DND-41 (cell line): ENCODE data around the gene CCDC171.
"Not testable (repeated sequence)": the region's sequence is repeated elsewhere in the genome, so short reads cannot be mapped to it uniquely, and the experiment has no call there.

Experiments
- ATAC-seq: fragments of 200-7000 bp; cut with Tn5 transposase; 3 replicates; pipeline ENCODE4 v1.9.1; 2021; ENCODE audit warnings: low read depth; ENCODE audit not compliant: insufficient read depth
- DNase-seq: peaks from one replicate; pipeline ENCODE4 v3.0.0-alpha.2; 2020
- H2AFZ ChIP-seq: 2 replicates; pipeline ENCODE4 v1.6.0; 2012; ENCODE audit warnings: low read depth, low read length
- H3K27ac ChIP-seq: 2 replicates; pipeline ENCODE4 v1.5.1; 2012; ENCODE audit warnings: low read length, inconsistent platforms
- H3K27me3 ChIP-seq: fragments of 200-600 bp; sonication (generic); 2 replicates; pipeline ENCODE4 v1.6.0; 2012; ENCODE audit warnings: low read length, mild to moderate bottlenecking, inconsistent platforms; ENCODE audit not compliant: insufficient read depth, poor library complexity
- H3K36me3 ChIP-seq: 2 replicates; pipeline ENCODE4 v1.5.1; 2012; ENCODE audit warnings: low read length, inconsistent platforms; ENCODE audit not compliant: insufficient read depth
- H3K4me1 ChIP-seq: 2 replicates; pipeline ENCODE4 v1.5.1; 2012; ENCODE audit warnings: mild to moderate bottlenecking, low read length; ENCODE audit not compliant: insufficient read depth
- H3K4me2 ChIP-seq: 2 replicates; pipeline ENCODE4 v1.6.0; 2012; ENCODE audit warnings: mild to moderate bottlenecking, moderate library complexity, low read length, inconsistent platforms; ENCODE audit not compliant: insufficient read depth
- H3K4me3 ChIP-seq, 2 experiments: fragments of 200-600 bp in 1 of 2; shearing (Covaris generic) in 1 of 2; 2 replicates each; pipeline ENCODE4 v1.5.1; 2012 to 2016; ENCODE audit warnings: inconsistent platforms in 2 of 2, low read length in 2 of 2, mild to moderate bottlenecking in 2 of 2, low read depth in 1 of 2, moderate library complexity in 1 of 2
- H3K79me2 ChIP-seq: 2 replicates; pipeline ENCODE4 v1.6.0; 2012; ENCODE audit warnings: low read length, inconsistent platforms; ENCODE audit not compliant: insufficient read depth
- H3K9ac ChIP-seq: 2 replicates; pipeline ENCODE4 v1.6.0; 2012; ENCODE audit warnings: low read depth, mild to moderate bottlenecking, inconsistent platforms, low read length, moderate library complexity
- H3K9me3 ChIP-seq: 2 replicates; pipeline ENCODE4 v1.5.1; 2012; ENCODE audit warnings: low read length, moderate library complexity, mild to moderate bottlenecking, inconsistent platforms; ENCODE audit not compliant: insufficient read depth, severe bottlenecking
- H4K20me1 ChIP-seq: 2 replicates; pipeline ENCODE4 v1.6.0; 2012; ENCODE audit warnings: low read length; ENCODE audit not compliant: insufficient read depth
- CTCF ChIP-seq: IDR thresholded peaks from 2 replicates; pipeline ENCODE4 v1.5.1; 2012; ENCODE audit warnings: borderline replicate concordance, low read length, moderate library complexity, mild to moderate bottlenecking; ENCODE audit not compliant: poor library complexity, severe bottlenecking; ENCODE audit errors: extremely low read depth
- EZH2 ChIP-seq: IDR thresholded peaks from 3 replicates; pipeline ENCODE4 v1.6.1; 2012; ENCODE audit warnings: borderline replicate concordance, low read depth, mild to moderate bottlenecking, moderate library complexity, low read length, inconsistent platforms; ENCODE audit not compliant: severe bottlenecking

The CCDC171 gene

GRCh38 chr9:15778861-15779260 lies 226.0 kb downstream of the CCDC171 start:
- no peak for DNase-seq
- no peak for ATAC-seq
- no peaks in the 10 kb centered on the region for H3K4me1 ChIP-seq

GRCh38 chr9:15782106-15782505 lies 229.3 kb downstream of the CCDC171 start:
- no peak overlapping the region for H2AFZ ChIP-seq
- no peaks in the 10 kb centered on the region for H3K9me3 ChIP-seq
- no peak overlapping the region for H3K9ac ChIP-seq
- no peaks in the 10 kb centered on the region for H3K27me3 ChIP-seq
- H3K4me1 ChIP-seq: no peaks in the 10 kb centered on the region
- H3K4me2 ChIP-seq: no peak overlapping the region
- H3K4me3 ChIP-seq: no peak overlapping the region
- H4K20me1 ChIP-seq: no peaks in the 10 kb centered on the region
- H3K79me2 ChIP-seq: no peaks in the 10 kb centered on the region
- DNase-seq (no peak), ATAC-seq (no peak)
- no peak overlapping the region for H3K27ac ChIP-seq
- no peaks in the 10 kb centered on the region for H3K36me3 ChIP-seq
- no peak for TF ChIP-seq EZH2
- TF ChIP-seq CTCF: no peak

More at GRCh38 chr9:15778861-15779260, 226.0 kb downstream of the CCDC171 start:
- Histone ChIP-seq H3K27ac (no peak overlapping the region), H3K4me3 (no peak overlapping the region), H3K4me2 (no peak overlapping the region), H3K9ac (no peak overlapping the region), H3K9me3 (no peaks in the 10 kb centered on the region), H3K27me3 (no peaks in the 10 kb centered on the region), H2AFZ (no peak overlapping the region), H4K20me1 (no peaks in the 10 kb centered on the region), H3K36me3 (no peaks in the 10 kb centered on the region), H3K79me2 (no peaks in the 10 kb centered on the region)
- TF ChIP-seq CTCF (no peak), EZH2 (no peak)

GRCh38 chr9:15785584-15785983 lies 232.7 kb downstream of the CCDC171 start:
- no peaks in the 10 kb centered on the region for H3K9me3 ChIP-seq
- no peak overlapping the region for H3K27ac ChIP-seq
- H2AFZ ChIP-seq: no peak overlapping the region
- no peaks in the 10 kb centered on the region for H4K20me1 ChIP-seq
- DNase-seq: no peak
- no peak overlapping the region for H3K4me2 ChIP-seq
- no peaks in the 10 kb centered on the region for H3K36me3 ChIP-seq
- no peak for ATAC-seq
- H3K4me3 ChIP-seq: no peak overlapping the region
- TF ChIP-seq EZH2 (no peak), CTCF (no peak)
- no peaks in the 10 kb centered on the region for H3K4me1 ChIP-seq
- no peak overlapping the region for H3K9ac ChIP-seq
- no peaks in the 10 kb centered on the region for H3K79me2 ChIP-seq
- no peaks in the 10 kb centered on the region for H3K27me3 ChIP-seq

- Histone ChIP-seq H3K27ac (no peak overlapping the region), H3K9ac (no peak overlapping the region), H3K79me2 (no peaks in the 10 kb centered on the region), H3K36me3 (no peaks in the 10 kb centered on the region), H3K27me3 (no peaks in the 10 kb centered on the region), H3K4me3 (no peak overlapping the region), H3K4me1 (no peaks in the 10 kb centered on the region), H2AFZ (no peak overlapping the region), H3K4me2 (no peak overlapping the region), H3K9me3 (no peaks in the 10 kb centered on the region), H4K20me1 (no peaks in the 10 kb centered on the region)
- TF ChIP-seq EZH2: no peak
- no peak for TF ChIP-seq CTCF
- DNase-seq (no peak), ATAC-seq (no peak)
Measured at GRCh38 chr9:15786616-15787015, 233.8 kb downstream of the CCDC171 start.

GRCh38 chr9:15810219-15810899 lies 257.5 kb downstream of the CCDC171 start:
- not testable (repeated sequence) for DNase-seq, H3K27me3 ChIP-seq, H2AFZ ChIP-seq, H3K4me1 ChIP-seq, ATAC-seq, H3K79me2 ChIP-seq, H3K27ac ChIP-seq, H3K9me3 ChIP-seq, H3K36me3 ChIP-seq, H3K9ac ChIP-seq, H3K4me2 ChIP-seq, H3K4me3 ChIP-seq, H4K20me1 ChIP-seq
